SJSA1 (cell line): ENCODE results near the gene GPHN. TPM values are rescaled to one million over a fixed set of nuclear protein-coding genes. Genes with fewer than 3 reads are reported as not detected.

Source experiments
- DNase-seq, 2 experiments: peaks; one replicate each; pipeline ENCODE4 v3.0.0-alpha.2; 2015 to 2020; ENCODE audit warnings: low spot score in 2 of 2, low read depth in 1 of 2
- H3K27ac ChIP-seq: fragments of 250-450 bp; sonication (Bioruptor Pico); 2 replicates; pipeline ENCODE4 v1.5.1; 2020; ENCODE audit warnings: mild to moderate bottlenecking, moderate library complexity
- H3K27me3 ChIP-seq: fragments of 250-450 bp; sonication (Bioruptor Pico); replicated peaks from 2 replicates; pipeline ENCODE4 v1.5.1; 2020; ENCODE audit warnings: mild to moderate bottlenecking, moderate library complexity
- H3K36me3 ChIP-seq: fragments of 250-450 bp; sonication (Bioruptor Pico); 2 replicates; pipeline ENCODE4 v1.5.1; 2020; ENCODE audit warnings: mild to moderate bottlenecking
- H3K4me1 ChIP-seq: fragments of 250-450 bp; sonication (Bioruptor Pico); replicated peaks from 2 replicates; pipeline ENCODE4 v1.6.1; 2021; ENCODE audit warnings: mild to moderate bottlenecking
- H3K4me3 ChIP-seq: fragments of 250-450 bp; sonication (Bioruptor Pico); 2 replicates; pipeline ENCODE4 v1.5.1; 2020; ENCODE audit warnings: mild to moderate bottlenecking
- H3K9me3 ChIP-seq: fragments of 250-450 bp; sonication (Bioruptor Pico); replicated peaks from 2 replicates; pipeline ENCODE4 v1.5.1; 2020; ENCODE audit warnings: mild to moderate bottlenecking
- total RNA-seq: library from RNA; depleted of rRNA; stranded (reverse); fragments of >200 nt; shearing (Covaris generic); gene quantifications from 2 replicates; pipeline ENCODE4 v1.2.3, GENCODE V29; 2014

The GPHN gene
- total RNA-seq, 1 experiment from 2014 or later, result 2.2 TPM

DNA sequence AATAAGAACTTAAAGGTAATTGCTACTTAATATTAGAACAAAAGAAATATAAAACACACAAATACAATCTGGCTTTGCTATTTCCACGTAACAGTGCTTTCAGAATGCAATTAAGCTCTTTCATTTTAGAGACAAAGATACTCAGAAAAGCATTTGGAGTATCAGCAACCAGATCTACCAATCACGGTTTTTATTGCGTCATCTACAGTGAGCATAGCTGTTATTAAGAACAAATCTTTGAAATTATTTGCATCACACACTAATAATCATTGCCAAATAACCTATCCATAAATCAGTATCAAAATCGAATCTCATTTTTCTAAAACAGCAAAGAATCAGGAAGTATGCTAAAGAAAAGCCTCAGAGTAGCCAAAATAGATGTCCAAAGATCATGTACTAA lies 654.4 kb downstream of the GPHN start:
- H3K27me3 ChIP-seq, result no peaks in the 10 kb centered on the region
- no peak overlapping the region for H3K4me3 ChIP-seq
- no peak for DNase-seq
- no peaks in the 10 kb centered on the region for H3K36me3 ChIP-seq
- no peak overlapping the region for H3K27ac ChIP-seq
- H3K4me1 ChIP-seq, result peaks cover 2% of the 10 kb centered on the region
- no peaks in the 10 kb centered on the region for H3K9me3 ChIP-seq

DNA sequence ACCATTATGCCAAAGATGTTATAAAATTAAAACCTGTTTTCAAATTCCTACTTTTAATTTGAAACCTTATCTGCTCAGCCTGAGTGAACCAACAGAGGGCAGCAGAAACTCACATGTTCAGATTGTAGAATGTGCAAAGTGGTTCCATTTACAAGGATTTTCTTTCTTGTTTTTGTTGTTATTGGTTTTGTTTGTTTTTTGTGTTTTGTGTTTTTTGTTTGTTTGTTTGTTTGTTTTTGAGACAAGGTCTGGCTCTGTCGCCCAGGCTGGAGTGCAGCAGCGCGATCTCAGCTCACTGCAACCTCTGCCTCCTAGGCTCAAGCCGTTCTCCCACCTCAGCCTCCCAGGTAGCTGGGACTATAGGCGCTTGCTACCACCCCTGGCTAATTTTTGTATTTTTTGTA lies 658.5 kb downstream of the GPHN start:
- Histone ChIP-seq H3K4me3 (no peak overlapping the region), H3K27ac (no peak overlapping the region), H3K36me3 (no peaks in the 10 kb centered on the region), H3K27me3 (no peaks in the 10 kb centered on the region), H3K4me1 (peaks cover 16% of the 10 kb centered on the region), H3K9me3 (no peaks in the 10 kb centered on the region)
- peak in 1 of 2 experiments; percentile 29 for DNase-seq

DNA sequence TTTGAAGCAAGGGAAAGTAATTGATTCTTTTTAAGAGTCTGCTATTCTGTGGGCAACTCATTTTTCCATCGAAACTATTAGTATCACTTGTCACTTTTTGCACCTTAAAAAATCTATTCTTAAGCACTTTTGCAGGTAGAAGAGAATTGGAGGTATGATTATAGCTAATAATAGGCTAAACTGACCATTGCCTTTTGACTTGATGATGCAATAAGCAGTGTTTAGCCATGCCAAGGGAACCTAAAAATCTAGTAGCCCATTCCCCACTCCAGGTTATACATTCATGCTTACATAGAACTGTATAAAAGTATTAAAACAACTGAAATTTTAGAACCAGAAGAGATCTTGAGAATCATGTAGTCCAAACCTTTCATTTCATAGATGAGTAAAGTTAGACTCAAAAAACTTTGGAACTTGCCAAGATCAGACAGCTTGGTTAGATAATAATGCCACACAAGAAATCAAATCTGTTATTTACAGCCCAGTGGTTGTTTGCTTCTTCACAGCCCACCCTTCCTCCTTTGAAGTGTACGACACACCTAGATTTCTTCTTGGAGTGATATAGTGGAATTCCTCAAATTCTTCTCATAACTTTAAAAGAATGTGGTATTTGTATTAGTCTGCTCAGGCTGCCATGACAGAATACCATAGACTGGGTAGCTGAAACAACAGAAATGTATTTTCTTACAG lies 659.6 kb downstream of the GPHN start:
- H3K4me1 ChIP-seq, result peaks cover 16% of the 10 kb centered on the region
- no peaks in the 10 kb centered on the region for H3K27me3 ChIP-seq
- no peaks in the 10 kb centered on the region for H3K9me3 ChIP-seq
- DNase-seq, result peak in 1 of 2 experiments; percentile 57
- H3K27ac ChIP-seq, result peak overlapping the region; percentile 64
- H3K36me3 ChIP-seq, result no peaks in the 10 kb centered on the region
- no peak overlapping the region for H3K4me3 ChIP-seq

DNA sequence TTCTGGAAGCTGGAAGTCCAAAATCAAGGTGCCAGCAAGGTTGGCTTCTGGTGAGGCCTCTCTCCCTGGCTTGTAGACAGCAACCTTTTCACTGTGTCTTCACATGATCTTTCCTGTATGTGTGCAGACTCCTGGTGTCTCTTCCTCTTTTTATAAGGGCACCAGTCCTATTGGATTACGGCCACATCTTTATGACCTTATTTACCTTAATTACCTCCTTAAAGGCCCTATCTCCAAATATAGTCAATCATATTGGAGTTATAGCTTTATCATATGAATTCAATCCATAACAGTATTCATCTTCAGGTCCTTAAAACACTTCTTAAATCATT lies 660.1 kb downstream of the GPHN start:
- H3K36me3 ChIP-seq, result no peaks in the 10 kb centered on the region
- peaks cover 16% of the 10 kb centered on the region for H3K4me1 ChIP-seq
- H3K27ac ChIP-seq, result peak overlapping the region; percentile 64
- DNase-seq, result no peak
- no peaks in the 10 kb centered on the region for H3K9me3 ChIP-seq
- H3K27me3 ChIP-seq, result no peaks in the 10 kb centered on the region
- H3K4me3 ChIP-seq, result no peak overlapping the region

DNA sequence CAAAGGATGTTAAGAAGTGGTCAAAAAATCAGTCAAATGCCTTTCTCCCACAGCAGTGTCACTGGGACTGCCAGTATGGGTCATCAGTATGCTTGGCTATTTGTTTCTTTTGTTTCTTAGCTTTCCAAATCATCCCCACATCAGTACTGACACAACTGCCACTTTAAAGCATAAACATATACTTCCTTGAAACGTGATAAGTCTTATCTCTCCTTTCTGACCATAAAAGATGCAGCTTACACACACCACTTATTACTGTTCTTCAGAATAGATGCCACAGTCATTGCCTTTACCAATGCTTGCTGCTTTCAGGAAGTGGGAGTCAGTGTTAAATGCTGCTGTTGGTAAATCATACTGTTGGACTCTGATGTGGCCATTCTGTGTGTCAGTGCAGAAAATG lies 662.7 kb downstream of the GPHN start:
- Histone ChIP-seq H3K4me3 (no peak overlapping the region), H3K9me3 (no peaks in the 10 kb centered on the region), H3K4me1 (peaks cover 16% of the 10 kb centered on the region), H3K36me3 (no peaks in the 10 kb centered on the region), H3K27me3 (no peaks in the 10 kb centered on the region), H3K27ac (no peak overlapping the region)
- peak in 1 of 2 experiments; percentile 12 for DNase-seq

DNA sequence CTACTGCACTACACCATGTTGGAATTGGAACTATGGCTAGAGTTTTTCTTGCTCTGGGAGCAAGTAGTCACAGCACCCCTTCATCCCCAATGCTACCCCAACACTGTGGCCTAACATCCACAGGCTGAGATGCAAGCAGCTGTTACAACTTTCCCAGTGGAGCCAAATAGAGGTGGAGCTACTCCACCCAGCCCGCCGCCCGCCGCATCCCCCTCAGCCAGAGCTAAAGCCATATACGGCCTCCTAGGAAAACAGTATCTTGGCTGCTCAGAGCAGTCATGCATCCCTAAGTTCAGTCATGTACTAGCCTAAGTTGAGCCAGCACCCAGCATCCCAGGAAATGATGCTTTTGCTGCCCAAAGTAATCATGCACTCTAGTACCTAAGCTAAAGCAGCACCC lies 664.1 kb downstream of the GPHN start:
- H3K27ac ChIP-seq, result no peak overlapping the region
- no peak overlapping the region for H3K4me3 ChIP-seq
- H3K4me1 ChIP-seq, result peaks cover 16% of the 10 kb centered on the region
- DNase-seq, result no peak
- H3K36me3 ChIP-seq, result no peaks in the 10 kb centered on the region
- H3K9me3 ChIP-seq, result no peaks in the 10 kb centered on the region
- no peaks in the 10 kb centered on the region for H3K27me3 ChIP-seq

DNA sequence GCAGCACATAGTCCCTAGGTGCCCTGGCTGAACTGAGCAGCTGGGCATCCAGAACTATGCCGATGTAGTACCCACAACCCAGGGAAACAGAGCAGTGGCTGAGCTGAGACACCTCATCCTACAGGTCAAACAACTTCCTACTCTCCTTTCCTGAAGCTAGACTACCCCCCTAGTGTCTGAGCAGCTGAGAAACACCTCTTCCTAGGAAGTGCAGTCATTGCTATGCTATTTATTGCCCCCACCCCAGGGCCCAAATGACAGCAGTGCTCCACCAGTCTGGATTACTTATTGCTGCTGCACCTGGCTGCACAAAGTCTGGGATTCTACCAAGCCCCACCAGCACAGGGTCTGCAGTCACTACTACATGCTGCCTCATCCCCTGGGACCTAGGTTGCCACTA lies 664.6 kb downstream of the GPHN start:
- H3K27me3 ChIP-seq, result no peaks in the 10 kb centered on the region
- no peak overlapping the region for H3K4me3 ChIP-seq
- no peaks in the 10 kb centered on the region for H3K36me3 ChIP-seq
- H3K9me3 ChIP-seq, result no peaks in the 10 kb centered on the region
- no peak overlapping the region for H3K27ac ChIP-seq
- no peak for DNase-seq
- peaks cover 13% of the 10 kb centered on the region for H3K4me1 ChIP-seq

DNA sequence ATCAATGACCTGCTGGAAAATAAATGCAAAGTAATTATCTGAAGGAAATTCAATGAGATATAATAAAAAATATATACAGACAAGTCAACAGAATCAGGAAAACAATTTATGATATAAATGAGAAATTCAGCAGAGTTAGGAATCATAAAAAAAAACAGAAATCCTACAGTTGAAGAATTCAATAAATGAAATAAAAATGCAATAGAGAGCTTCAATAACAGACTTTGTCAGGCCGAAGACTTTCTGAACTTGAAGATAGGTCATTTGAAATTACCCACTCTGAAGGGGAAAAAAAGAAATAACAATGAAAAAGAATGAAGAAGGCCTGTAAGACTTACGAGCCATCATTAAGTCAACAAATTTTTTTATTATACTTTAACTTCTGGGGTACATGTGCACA lies 665.8 kb downstream of the GPHN start:
- H3K9me3 ChIP-seq, result no peaks in the 10 kb centered on the region
- H3K4me1 ChIP-seq, result peaks cover 5% of the 10 kb centered on the region; the same call in 1 of the 2 replicates
- no peak overlapping the region for H3K27ac ChIP-seq
- no peaks in the 10 kb centered on the region for H3K27me3 ChIP-seq
- H3K4me3 ChIP-seq, result no peak overlapping the region
- H3K36me3 ChIP-seq, result no peaks in the 10 kb centered on the region
- DNase-seq, result no peak

DNA sequence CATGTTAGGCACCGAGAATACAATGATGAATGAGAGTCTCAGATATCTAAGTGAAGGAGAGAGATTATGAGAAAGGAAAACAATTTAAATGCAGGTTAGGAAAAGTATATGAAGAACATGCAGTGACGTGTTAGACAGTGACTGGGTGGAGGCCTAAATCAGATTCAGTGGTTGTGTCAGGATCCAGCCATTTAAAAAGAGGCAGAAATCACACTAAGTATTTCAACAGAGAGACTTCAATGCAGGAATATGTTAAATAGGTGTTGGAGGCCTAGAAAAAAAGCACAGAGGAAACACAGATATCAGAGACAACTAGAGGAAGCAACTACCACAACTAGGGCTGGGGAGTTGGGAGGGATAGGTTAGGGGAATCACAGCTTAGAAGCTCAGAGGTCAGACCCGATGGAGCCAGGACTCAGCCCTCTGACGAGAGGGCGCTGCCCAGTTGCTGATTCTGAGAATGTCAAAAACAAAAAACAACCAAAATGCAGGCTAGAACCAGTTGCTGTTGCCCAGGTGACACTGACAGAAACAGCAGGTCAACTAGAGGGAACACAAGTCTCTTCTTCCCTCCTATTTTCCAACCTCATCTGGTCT lies 678.3 kb downstream of the GPHN start:
- no peaks in the 10 kb centered on the region for H3K27me3 ChIP-seq
- H3K9me3 ChIP-seq, result no peaks in the 10 kb centered on the region
- no peak overlapping the region for H3K27ac ChIP-seq
- DNase-seq, result no peak
- peaks cover 18% of the 10 kb centered on the region for H3K4me1 ChIP-seq
- no peak overlapping the region for H3K4me3 ChIP-seq
- no peaks in the 10 kb centered on the region for H3K36me3 ChIP-seq

DNA sequence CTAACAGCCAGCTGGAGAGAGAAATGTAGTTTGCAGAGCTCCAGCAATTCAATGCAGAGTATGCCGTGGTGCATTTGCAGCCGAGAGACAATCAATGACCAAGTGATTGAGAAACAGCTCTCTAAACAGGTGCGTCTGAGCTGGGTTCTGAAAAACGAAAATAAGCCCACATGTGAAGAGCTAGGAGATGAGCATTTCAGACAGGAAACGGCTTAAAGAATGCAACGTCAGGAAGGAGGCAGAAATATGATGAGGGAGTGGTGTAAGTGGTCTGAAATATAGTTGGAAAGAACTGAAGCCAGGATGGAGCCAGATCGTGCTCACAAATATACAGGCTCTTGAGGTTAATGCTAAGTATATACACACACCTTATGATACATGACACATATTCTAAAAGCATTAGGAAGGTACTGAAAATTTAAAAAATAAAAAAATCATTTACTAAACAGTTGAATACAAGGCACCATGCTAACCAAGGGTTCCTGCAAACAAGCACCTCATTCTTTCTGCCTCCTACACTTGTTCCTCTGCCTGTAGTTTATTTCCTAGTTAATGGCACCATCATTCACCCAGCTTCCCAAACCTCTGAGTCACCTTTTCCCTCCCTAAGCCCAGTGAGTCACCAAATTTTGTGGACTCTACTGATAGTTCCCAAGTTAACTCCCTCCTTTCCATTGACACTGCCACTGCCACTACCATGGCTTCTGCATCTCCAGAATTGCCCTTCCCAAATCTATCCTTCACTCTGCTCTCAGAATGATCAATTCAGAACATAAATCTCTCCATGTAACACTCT lies 679.0 kb downstream of the GPHN start:
- no peaks in the 10 kb centered on the region for H3K36me3 ChIP-seq
- H3K27ac ChIP-seq, result no peak overlapping the region
- DNase-seq, result peak; percentile 43 to 44

DNA sequence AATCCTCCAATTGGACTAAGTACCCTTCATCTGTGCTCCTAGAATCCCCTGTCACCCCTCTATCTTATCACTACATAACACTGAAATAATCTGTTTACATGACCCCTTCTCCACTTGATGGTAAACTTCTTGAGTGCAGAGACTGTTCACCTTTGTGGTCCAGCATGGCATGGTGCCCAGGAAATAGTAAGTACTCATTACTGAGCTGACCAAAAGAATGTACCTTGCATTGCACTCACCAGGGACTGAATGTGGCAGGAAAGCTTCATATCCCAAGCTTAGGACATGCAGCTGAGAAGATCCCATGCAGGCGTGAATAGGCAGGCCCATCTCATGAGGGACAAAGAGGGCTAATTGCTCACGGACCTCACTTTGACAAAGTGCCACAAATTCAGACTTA lies 679.9 kb downstream of the GPHN start:
- H3K27ac ChIP-seq, result no peak overlapping the region
- H3K4me1 ChIP-seq, result peaks cover 18% of the 10 kb centered on the region
- no peak overlapping the region for H3K4me3 ChIP-seq
- peak in 1 of 2 experiments; percentile 9 for DNase-seq
- H3K36me3 ChIP-seq, result no peaks in the 10 kb centered on the region
- H3K9me3 ChIP-seq, result no peaks in the 10 kb centered on the region
- no peaks in the 10 kb centered on the region for H3K27me3 ChIP-seq

More for the DNA sequence above, 679.0 kb downstream of the GPHN start:
- Histone ChIP-seq H3K27me3 (no peaks in the 10 kb centered on the region), H3K9me3 (no peaks in the 10 kb centered on the region), H3K4me1 (peaks cover 18% of the 10 kb centered on the region), H3K4me3 (no peak overlapping the region)

DNA sequence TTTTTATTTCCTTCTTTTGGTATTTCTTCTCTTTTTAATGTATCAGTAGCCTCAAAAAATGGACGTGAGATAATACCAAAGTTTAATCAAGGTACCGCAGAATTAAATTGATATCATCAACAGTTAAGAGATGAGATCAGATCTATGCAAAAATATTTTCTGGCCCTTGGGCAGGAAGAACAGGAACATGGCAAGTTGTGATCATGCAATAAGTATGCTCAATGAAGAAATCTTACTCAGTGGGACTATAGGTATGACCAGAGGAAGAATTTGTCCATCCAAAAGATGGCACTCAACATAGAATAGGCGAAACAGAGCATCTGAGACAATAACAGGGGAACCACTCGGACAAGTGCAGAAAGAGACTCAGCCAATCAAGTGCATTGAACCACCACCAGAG lies 680.4 kb downstream of the GPHN start:
- Histone ChIP-seq H3K27ac (no peak overlapping the region), H3K9me3 (no peaks in the 10 kb centered on the region), H3K4me3 (no peak overlapping the region), H3K4me1 (peaks cover 18% of the 10 kb centered on the region), H3K36me3 (no peaks in the 10 kb centered on the region), H3K27me3 (no peaks in the 10 kb centered on the region)
- DNase-seq, result no peak

DNA sequence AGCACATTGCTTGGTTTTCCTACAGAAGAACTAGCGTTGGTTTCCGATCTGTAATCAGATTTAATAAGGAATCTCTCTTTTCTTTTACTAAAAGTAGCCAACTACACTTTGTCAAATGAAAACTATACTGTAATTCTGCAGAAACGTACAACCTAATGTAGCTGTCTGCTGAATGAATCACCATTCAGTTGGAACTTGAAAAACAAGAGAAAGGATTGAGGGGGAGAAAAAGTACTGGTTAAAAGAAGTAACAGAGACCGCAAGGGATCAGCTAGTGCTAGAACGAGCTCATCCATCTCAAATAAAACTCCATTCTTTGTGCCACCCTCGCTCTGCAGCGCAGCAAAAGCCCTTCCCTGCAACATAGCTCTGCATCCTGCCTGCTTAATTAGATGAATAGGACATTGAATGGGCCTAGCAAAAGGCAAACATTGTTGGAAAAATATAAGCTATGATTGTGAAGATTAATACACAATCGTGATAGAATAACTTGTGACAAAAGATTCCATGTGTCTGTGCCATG lies 683.9 kb downstream of the GPHN start:
- Histone ChIP-seq H3K4me3 (no peak overlapping the region), H3K27ac (no peak overlapping the region), H3K9me3 (no peaks in the 10 kb centered on the region), H3K27me3 (no peaks in the 10 kb centered on the region), H3K4me1 (peaks cover 13% of the 10 kb centered on the region), H3K36me3 (no peaks in the 10 kb centered on the region)
- no peak for DNase-seq

DNA sequence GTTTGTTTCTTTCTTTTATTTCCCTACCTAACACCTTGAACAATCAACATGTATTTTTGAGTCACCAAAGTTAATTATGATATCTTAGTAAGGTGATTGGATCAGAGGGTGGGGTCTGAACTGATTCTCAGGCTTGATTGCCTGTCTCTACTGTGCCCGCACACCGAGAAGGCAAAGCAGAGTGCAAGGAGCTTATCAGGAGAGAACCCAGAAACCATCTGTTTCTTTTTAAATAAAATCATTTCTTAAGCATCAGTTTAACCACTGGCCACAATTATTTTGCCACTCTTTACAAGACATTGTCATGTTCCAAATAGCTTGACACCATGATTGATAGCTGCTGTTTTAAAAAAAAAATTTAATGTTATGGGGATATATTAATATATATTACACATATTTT lies 684.4 kb downstream of the GPHN start:
- Histone ChIP-seq H3K36me3 (no peaks in the 10 kb centered on the region), H3K4me1 (peaks cover 7% of the 10 kb centered on the region), H3K27me3 (no peaks in the 10 kb centered on the region), H3K27ac (no peak overlapping the region), H3K4me3 (no peak overlapping the region), H3K9me3 (no peaks in the 10 kb centered on the region)
- DNase-seq, result no peak
